Measurements from ENCODE around the gene PSMA8.
A peak's percentile ranks its signal among the peaks of the same experiment; 100 is the strongest.

DNA sequence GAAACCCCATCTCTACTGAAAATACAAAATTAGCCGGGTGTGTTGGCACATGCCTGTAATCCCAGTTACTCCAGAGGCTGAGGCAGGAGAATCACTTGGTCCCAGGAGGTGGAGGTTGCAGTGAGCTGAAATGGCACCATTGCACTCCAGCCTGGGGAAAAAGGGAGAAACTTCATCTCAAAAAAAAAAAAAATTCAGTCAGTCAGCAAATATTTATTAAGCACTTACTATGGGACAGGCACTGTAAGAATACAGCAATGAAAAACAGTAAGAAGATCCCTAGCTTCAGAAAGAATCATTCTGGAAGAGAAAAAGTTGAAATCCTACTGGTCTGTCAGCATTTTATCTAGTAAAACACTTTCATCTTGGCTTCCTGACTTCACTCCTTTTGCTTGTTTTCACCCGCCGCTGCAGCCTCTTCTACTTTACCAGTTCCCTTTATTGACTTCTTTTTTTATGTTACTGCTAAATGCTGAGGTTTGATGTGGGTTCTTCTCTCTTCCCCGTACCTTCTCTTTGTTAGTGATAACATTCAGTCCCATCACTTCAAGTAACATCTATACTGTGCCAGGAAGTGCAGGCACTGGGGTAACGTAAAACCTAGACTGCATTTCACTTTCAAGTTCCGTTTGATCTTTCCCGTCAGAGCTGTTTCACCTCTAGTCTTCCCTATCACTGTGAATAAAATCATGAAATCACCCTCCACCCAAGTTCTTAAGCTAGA, 81.7 kb downstream of the PSMA8 start:
- TF ChIP-seq POLR2A (IDR thresholded peaks at IDR 0.05; ENCODE audit: low read depth, low read length) (peak; percentile 51; the same call in 1 of the 2 replicates), POLR2AphosphoS5 (IDR thresholded peaks at IDR 0.05; ENCODE audit: low read depth, low read length) (no peak)

Data from GM12891 (cell line).